HCEC 1CT (cell line): ENCODE results near the gene ALDOC.
"Not testable (repeated sequence)": the region's sequence is repeated elsewhere in the genome, so short reads cannot be mapped to it uniquely, and the experiment has no call there.

ENCODE experiments used
- DNase-seq: peaks from one replicate; pipeline ENCODE4 v3.0.0-alpha.2; 2017

ALDOC gene

DNA sequence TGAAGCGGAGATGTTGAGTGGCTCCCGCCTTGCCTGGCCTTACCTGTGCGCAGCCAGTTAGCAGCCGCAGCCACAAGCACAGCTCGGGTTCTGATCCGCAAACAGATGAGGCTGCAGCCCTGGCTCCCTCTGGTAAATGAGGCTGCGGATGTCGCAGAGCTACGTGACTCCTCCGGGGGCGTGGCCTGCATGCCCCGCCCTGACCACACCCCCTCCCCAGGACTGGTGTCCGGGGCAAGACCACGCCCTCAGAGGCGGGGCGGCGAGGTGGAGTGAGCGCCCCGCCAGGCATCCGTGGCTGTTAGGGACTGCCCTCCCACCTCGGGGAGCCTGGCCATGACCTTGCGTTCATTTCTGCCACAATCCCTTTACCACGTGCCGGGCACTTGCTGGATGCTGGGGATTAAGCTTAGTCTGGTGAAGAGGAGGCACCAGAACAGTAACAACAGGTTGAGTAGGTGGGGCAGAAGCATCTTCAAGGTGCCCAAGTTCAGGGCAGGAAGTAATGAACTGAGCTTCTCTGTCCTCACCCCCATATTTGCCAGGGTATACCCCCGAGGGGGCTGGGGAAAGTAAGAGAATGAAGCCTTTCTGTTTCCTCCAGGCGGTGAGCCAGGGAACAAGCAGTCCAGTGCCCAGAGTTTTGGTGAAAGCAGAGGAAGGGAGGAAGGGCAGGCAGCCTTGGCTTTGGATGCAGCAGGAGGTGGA is at the start of gene ALDOC:
TSS of gene ALDOC (minus strand) at position 138 of the 708 bp plus-strand sequence. CDS start 1,363 bp downstream, outside the sequence.
- peak; percentile 90 for DNase-seq

DNA sequence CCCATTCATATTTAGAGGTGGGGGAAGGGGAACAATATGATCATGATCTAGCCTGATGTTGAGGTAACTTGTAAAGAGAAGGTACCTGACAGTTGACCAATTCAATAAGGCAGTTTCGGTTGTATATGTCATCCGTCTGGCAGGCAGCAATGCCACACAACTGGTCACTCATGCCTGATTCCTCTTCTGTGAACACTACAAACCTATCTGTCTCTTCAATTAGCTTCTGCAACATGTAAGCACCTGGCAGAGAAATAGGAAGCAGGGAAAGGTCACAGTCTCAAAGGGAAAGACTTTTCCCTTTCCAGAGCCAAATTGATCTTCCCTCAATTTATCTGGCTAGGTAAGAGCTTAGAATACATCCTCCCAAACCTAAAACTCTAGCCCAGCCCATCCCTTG is 47.5 kb upstream of the ALDOC start:
- DNase-seq: no peak

DNA sequence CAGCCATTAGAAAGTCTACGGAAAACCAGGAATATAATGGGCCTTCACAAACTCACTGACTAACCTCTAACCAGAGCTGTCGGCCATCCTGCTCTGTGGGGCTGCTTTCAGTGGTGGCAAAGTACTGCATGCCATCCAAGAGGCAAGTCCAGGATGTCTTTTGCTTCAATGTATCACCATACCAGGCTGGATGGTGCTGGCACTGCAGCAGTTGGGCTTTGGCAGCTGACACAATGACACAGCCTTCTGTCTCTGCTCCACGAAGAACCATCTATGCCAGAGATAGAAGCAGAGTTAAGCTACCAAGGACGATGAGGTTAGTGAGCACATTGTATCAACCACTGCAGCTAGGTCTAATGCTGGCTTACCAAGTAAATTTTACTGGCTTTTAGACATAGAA is 47.0 kb upstream of the ALDOC start:
- DNase-seq: no peak

DNA sequence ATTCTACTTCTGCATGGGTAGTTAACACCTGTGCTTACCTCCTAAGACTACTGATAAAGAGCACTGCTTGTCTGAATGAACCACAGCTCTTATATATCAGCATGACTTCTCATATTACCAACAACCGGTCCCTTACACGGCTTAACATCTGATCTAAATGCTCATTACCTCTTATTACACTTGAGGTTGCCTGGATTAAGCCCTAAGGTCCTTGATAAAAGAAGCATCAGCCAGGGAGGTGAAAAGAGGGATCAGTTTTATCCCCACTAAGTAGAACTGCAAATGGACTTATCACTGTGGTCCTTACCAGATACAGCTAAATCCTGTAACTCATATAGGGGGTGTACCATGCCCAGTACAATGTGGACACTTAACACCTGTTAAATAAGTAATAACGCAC is 45.5 kb upstream of the ALDOC start:
- no peak for DNase-seq

DNA sequence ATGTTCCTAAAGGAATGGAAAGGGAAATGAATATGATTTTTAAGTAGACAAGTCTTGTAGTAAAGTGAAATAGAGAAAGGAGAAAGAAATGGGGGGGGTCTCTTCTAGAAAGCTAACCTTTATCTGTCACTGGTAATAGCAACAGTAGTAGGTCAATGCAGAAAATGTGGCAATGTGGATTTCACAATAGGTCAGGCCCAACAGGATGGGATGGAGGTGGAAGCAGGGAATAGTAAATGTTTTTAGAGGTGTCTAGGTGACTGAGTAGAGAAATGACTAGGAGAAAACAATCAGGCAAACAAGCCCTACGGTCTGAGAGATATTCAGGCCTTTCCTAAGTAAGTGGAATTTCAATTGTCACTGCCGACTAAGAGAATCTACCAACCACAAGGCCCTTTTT is 43.3 kb upstream of the ALDOC start:
- DNase-seq: no peak

DNA sequence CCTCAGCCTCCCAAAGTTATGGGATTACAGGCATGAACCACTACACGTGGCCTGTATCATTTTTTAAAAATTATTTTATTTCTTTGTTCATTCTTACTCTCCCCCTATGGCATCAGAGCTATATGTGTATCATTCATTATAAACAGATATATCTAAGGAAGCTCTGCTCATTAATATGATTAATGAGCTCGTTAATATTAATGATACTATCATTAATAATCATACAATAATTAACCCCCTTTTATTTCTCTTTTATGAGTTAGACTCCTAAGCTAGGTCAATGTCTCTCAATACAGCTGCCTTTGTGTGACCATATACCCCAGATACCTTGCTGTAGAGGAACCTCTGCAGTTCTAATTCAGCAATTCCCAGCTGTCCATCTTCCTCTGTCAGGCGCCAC is 41.8 kb upstream of the ALDOC start:
- DNase-seq: no peak

DNA sequence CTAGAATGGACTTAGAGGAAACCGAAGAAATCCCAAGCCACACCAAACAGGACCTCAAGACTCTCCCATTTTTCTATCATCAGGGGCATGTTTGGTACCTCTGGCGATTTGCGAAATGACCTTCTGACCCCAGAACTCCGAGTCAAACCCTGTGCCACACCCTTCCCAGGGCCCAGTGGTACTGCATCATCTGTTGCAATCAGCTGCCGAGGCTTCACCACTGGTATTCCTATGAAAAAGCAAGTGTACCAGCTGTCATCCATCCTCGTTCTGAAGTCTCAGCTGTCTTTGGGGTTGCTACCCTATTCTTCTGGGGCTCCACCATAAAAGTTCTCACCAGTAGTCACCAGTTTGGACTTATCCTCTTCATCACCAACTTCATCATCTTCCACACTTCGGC is 39.6 kb upstream of the ALDOC start:
- DNase-seq: no peak

DNA sequence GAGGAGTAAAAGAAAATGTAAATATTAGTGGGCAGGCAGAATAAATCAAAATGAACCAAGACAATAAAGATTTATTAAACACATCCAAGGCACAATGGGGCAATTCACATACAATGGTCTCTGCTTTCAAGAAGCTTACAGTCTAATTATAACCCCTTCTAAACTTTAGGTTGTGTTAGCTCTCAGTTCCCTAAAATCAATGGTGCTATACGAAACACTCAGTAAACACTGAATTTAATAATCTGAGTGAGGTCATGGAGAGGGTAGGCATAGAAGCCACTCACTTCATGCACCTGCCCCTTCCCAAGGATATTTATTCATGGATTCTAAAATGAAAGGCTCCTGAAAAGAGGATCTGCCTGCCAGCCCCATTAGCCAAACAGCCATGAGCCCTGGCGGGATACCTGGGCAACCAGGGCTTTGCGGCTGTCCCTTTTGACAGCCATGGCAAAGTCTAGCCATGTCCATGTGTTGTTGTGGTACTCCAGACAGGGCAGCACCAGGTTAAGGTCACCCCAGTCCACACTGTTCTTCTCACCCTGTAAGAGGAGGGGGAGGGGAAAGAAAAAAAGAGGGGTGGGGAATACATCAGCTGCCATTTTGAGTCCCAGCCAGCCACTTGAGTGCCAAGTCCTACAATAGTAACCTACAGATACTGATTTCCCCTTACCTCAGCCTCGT is 38.7 kb upstream of the ALDOC start:
- no peak for DNase-seq

DNA sequence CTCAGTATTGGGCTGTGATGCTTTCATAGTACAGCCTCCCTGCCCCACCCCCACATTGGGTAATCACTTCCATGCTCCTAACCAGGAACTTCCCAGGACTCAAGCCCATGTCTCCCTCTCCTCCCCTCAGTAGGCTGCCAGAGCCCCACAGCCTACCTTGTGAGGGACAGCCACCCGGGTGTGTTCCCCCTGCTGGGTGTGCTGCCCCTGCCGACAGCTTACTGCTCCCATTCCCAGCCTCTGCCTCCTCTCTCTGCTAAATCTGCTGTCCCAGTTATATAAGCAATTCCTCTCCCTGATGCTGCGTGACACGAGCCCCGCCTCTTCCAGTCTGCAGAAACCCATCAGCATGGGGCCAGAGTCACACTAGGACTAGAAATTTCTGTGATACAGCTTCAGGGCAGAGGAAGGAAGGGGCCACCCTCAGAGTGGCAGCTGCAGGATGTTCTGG is 37.3 kb upstream of the ALDOC start, which contains the start of gene RSKR:
TSS of gene RSKR (minus strand) at position 255 of the 451 bp plus-strand sequence. CDS start at position 231, 24 bp downstream.
- DNase-seq: no peak

DNA sequence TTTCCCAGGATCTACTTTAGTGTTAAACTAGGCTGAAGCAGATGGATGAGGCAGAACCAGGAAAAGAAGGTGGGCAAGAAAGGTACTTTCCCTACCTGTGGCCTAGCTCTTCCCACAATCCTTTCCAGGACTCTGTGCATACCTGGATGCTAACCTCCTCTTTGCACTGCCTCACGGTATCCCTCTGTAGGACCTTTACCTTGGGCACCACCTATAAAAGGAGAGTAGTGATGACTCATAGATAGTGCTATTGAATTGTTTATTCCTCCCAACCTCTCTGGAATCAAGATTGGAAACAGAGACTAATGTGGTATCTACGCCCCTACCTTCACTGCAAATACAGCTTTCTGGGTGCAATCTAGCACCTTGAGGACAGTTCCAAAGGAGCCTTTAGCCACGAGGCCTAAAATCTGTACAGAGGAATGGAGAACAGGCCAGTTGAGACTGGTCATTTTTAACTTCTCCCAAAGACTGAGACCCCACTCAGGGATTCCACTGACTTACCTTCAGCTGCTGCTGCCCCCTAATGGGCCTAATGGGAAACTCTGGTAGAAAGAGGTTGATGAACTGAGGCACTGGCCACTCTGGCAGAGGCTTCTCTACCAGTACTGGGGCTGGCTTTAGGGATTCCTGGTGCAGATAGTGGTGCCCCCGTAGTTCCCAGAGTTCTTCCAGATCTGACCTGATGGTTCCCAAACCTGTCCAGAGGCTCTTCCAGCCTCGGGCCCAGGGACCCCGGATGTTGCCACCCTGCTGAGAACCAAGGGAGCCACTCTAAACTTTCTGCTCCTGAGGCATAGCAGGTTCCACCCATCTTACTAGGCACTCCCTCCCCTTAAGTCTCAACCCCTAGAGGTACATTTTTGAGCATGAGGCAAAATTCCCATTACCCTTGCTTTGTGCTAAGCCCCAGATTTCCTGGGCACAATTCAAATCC is 36.5 kb upstream of the ALDOC start:
- DNase-seq: peak; percentile 23

DNA sequence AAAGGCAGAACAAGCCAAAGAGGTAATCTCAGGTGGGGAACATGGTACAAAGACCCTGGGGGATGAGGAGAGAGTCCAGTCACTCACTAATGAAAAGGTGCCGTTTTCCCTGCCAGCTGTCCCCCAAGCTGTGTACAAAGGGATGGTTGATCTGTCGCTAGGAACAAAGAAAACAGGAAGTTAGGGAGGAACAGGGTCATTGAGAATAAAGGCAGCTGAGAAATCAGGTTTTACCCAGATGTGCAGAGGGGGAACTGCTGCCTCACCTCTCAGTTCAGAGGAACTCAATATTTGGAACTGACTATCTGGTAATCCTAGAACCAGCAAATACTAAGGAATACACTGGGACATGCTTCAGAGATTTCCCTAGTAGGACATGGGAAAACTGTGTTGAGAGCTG is 35.8 kb upstream of the ALDOC start:
- no peak for DNase-seq

DNA sequence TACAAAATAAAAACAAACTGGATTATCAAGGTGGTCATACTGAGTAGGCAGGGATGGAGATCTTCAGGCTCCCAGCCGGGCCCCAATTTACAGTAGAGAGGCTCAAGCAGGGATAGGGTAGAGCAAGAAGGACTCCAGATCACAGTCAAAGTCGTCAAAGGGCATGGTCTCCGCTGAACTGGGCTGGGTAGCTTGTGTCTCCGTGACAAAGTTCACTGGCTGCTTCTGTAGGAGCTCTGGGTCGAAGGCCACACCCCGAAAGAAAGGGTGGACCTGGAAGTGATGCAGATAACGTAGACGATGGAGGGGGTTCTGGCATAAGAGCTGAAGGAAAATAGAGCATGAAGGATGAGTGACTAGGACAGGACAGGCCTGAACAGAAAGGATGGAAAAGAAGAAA is 33.7 kb upstream of the ALDOC start:
- DNase-seq: no peak

DNA sequence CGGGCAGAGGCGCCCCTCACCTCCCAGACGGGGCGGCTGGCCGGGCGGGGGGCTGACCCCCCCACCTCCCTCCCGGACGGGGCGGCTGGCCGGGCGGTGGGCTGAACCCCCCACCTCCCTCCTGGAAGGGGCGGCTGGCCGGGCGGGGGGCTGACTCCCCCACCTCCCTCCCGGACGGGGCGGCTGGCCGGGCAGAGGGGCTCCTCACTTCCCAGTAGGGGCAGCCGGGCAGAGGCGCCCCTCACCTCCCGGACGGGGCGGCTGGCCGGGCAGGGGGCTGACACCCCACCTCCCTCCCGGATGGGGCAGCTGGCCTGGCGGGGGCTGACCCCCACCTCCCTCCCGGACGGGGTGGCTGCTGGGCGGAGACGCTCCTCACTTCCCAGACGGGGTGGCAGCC is 27.3 kb upstream of the ALDOC start:
- DNase-seq: not testable (repeated sequence)

DNA sequence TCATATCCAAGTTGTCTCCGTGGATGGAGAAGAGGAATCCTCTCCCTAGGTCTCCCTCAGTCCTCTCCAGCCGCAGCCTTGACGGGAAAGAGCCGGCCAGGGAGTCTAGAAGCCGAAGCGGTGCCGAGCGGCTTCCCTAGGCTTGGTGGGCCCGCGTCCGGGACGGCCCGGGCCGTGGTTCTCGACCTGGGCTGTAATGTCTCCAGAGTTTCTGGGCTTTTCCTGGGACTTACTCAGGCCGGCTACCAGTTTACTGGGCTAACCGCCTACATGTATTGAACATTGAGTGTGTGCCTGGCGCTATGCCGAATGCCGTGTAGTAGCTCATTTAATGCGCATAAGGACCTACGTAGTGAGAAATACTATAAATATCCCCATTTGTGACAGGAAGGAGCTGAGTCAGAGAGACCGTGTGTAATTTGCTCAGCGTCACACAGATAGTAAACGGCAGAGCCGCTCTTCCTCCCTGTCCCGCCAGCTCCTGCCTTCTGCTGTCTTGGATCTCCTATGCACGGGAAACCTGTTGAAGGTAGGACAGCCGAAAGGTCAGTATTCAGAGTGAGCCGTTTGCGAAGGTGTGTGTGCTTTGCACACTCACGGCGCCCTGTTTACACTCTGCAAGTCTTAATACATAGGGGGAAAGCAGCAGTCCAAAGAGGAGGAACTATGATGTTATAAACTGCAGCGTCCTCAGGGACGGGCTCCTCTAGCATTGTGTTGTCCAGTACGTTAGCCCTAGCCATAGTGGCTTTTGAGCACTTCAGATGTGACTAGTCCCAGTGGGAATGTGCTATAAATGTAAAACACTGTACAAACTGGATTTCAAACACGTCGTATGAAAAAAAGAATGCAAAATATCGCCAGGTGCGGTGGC is 22.9 kb upstream of the ALDOC start:
- peak; percentile 94 for DNase-seq

DNA sequence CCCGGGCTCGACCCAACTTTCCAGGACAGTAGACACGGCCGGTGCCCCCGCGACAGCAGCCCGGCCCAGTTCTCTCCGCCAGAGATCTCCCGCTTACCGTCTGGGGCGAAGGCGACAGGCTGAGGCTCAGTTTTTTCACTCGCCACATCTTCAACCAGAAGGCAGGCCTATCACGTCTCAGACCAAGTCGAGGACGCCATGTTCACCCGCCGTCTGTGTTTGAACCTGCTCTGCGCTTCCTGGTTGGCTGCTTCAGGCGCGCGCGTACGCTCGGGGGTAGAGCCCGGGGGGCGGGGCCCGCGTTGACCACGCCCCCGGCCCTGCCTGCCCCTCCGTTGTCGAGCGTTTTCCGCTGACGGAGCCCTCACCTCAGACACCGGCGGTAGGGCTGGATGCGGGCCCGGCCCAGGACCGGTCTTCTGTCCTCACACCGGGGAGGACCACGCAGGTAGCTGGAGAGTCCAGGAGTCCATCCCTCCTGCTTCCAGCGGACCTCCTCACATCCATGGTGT is 22.2 kb upstream of the ALDOC start, which contains the start of gene SPAG5:
TSS of gene SPAG5 (minus strand) at position 227 of the 512 bp plus-strand sequence. CDS start at position 148, 79 bp downstream.
- peak; percentile 91 for DNase-seq

DNA sequence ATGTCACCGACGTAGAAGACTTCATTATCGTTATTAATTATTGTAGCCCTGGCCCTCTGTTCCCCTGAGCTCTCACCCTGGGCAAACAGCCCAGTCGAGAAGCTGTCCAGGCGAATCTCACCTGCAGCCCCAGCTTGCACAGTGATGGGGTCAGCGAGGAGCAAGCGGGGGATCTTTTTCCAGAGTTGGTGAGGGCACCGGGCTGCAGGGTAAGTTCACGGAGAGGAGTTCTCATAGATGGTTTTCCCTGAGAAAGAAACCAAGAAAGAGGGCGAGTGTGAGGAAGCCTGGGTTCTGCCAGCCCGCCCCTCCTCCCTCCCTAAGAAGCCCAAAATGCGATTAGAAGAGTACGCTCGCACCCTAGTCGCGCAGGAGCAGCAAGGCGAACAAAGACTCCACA is 21.7 kb upstream of the ALDOC start:
- no peak for DNase-seq

DNA sequence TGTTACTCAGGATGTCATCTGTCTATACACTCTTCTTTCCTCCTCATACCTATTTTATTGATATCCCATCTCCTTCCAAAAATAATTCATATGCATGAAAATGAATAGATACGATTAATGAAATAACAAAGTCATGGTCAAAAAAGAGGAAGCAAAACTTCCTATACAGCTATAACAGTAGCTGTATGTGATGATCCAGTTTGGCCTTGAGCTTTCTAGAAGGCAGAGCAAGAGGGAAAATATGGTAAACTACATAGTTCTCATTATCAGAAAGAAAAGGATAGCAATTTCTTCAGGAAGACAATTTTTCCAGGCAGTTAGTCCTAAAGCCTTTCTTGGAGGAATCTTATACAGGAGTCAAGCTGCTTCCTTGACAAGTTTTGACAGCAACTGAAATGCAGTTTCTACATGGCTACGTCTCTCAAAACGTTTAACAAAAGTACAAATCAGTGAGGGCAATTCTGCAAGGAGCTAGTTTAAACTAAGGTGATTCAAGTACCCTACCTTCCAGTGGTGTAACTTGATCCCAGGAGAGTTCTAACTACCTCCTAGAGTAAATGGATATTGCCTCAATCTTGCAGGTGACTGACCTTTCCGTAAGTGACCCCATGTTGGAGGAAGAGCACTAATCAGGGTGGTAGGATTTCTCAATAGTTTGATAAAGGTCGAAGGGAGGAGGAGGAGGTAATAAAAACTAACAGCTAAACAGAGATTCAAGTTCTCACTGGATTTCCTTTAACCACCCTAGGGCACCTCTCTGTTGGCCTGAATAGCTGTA is 21.1 kb upstream of the ALDOC start:
- no peak for DNase-seq

DNA sequence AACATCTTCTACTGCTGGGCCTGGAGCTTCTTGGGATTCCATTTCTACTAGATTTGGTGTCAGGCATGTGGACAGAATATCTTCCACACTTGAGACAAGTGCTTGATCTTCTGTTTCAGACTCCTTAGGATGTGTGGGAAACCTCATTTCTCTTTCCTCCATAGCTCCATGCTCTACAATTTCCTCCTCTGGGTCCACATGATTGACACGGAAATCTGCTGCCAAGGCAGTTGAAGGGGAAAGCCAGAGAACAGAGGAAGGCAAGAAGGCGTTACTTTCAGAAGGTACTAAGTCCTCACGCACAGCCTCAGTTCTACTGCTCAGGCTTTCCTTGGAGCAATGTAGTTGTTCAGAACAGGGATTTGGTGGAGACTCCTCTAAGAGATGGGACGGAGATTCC is 15.6 kb upstream of the ALDOC start:
- no peak for DNase-seq

DNA sequence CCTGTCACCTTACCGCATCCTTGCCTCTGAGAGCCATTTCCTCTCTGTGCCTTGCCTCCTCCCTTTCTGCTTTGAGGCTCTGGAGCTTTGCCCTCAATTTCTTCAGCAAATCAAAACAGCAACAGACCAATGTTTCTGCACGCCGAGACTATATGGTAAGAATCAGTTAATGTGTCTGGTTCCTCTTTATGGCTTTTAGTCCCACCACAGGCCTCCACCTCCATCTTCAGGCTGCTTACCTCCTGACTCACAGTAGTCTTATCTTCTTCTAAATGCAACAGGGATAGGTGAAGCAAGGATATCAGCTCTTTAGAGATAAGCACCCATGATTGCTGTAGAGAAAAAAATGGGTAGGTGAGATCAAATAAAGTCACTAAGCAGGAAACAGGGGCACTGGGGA is 9.2 kb upstream of the ALDOC start:
- no peak for DNase-seq

DNA sequence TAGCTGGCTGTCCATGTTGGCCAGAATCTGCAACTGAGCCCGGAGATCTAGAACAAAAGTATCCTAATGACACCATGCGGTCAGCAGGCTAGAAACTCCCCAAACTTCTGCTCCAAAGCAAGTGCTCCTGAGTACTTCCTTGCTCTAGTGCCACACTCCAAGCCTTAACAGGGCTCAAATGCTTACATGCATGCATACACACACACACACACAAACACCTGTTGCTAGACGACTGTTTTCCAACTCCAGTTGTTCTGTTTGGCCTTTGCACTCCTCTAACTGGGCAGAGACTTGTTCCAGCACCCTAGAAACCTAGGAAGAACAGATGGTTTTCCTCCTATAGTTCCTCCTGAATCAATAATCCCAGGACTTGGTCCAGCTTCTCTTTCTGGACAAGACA is 7.7 kb upstream of the ALDOC start:
- no peak for DNase-seq

DNA sequence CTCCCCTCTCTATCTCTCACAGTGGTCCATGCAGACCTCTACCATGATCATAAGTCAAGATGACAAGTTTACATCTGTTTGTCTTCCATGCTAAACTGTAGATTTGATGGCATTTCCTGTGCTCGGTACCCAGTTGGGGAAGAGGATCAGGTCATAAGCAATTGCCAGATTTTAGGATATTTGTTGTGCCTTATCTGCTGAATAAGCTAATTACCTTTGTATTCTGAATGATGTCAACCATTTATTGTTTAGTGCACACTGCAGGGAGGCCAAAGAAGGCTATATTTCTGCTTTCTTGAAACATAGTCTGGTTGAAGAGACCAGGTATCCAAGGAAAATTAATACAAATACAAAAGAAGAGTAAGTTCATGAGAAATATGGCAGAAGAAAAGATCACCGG is 5.8 kb upstream of the ALDOC start:
- no peak for DNase-seq
